Stomach (tissue), 9 donors: ENCODE results near the gene MFAP5. TPM values are rescaled to one million over a fixed set of nuclear protein-coding genes. Genes with fewer than 3 reads are reported as not detected.
"Not testable (repeated sequence)": the region's sequence is repeated elsewhere in the genome, so short reads cannot be mapped to it uniquely, and the experiment has no call there.

Experiments
- DNase-seq, 2 donors: peaks; one replicate each; pipeline versions ENCODE4 v3.0.0 to v3.0.0-alpha.2; 2013 to 2019
- H3K27ac ChIP-seq, 5 donors: fragments of 200-600 bp in 4 of 5; sonication (generic) in 4 of 5; one replicate each; pipeline ENCODE4 v1.5.1; 2013 to 2019; ENCODE audit warnings: mild to moderate bottlenecking in 1 of 5, moderate library complexity in 1 of 5
- H3K27me3 ChIP-seq, 3 donors: fragments of 200-600 bp; sonication (generic); one replicate each; pipeline ENCODE4 v1.5.1; 2017 to 2019; ENCODE audit warnings: mixed run types in 1 of 3
- H3K36me3 ChIP-seq, 4 donors: fragments of 200-600 bp; sonication (generic); 1 replicate in 3 of 4; 2 replicates in 1 of 4; pipeline ENCODE4 v1.5.1; 2016 to 2019
- H3K4me1 ChIP-seq, 4 donors: fragments of 200-600 bp; sonication (generic); one replicate each; pipeline ENCODE4 v1.5.1; 2016 to 2019
- H3K4me3 ChIP-seq, 4 donors: fragments of 200-600 bp; sonication (generic) in 3 of 4; one replicate each; pipeline ENCODE4 v1.5.1; 2016 to 2019; ENCODE audit warnings: mild to moderate bottlenecking in 1 of 4
- H3K9me3 ChIP-seq, 4 donors: fragments of 200-600 bp; sonication (generic); one replicate each; pipeline ENCODE4 v1.5.1; 2016 to 2019
- CTCF ChIP-seq, 7 experiments: fragments of 450-650 bp in 4 of 7; fragments of 200-600 bp in 3 of 7; sonication (generic) in 3 of 7; IDR thresholded peaks; one replicate each; pipeline ENCODE4 v1.5.1; 2016 to 2019; ENCODE audit warnings: antibody characterized with exemption in 7 of 7, control low read depth in 2 of 7, mild to moderate bottlenecking in 1 of 7
- EP300 ChIP-seq: sonication (generic); formaldehyde crosslinking; IDR thresholded peaks from one replicate; pipeline ENCODE4 v1.6.1; 2017; ENCODE audit warnings: antibody characterized with exemption
- POLR2A ChIP-seq, 4 donors: fragments of 450-650 bp; IDR thresholded peaks; one replicate each; pipeline ENCODE4 v1.6.1; 2016; ENCODE audit warnings: antibody characterized with exemption in 4 of 4, control low read depth in 2 of 4, mild to moderate bottlenecking in 1 of 4, moderate library complexity in 1 of 4
- POLR2AphosphoS5 ChIP-seq, 3 donors: sonication (generic); formaldehyde crosslinking; IDR thresholded peaks; one replicate each; pipeline ENCODE4 v1.6.1; 2016; ENCODE audit warnings: antibody characterized with exemption in 3 of 3
- WGBS, 5 donors: extraction: QIAGEN DNeasy Blood & Tissue Kit in 3 of 5; methylation state at CpG; one replicate each; pipeline versions ENCODE4 v1.1.5 to v1.1.7; 2013 to 2018; 5-methylcytosine and 5-hydroxymethylcytosine counted together
- intact Hi-C: fragments of 100-400 bp; cut with DNase I; formaldehyde crosslinking; loops from one replicate; pipeline ENCODE4 v1.15.1; 2023; ENCODE audit warnings: low total_unique reads
- polyA plus RNA-seq, 3 donors: library from polyadenylated mRNA; stranded (reverse); fragments of 200-250 nt; gene quantifications; one replicate each; pipeline ENCODE4 v1.2.3, GENCODE V29; 2013
- total RNA-seq, 5 donors: library from RNA; depleted of rRNA; stranded (reverse); fragments of >200 nt; gene quantifications; one replicate each; pipeline versions ENCODE4 v1.1.0 to v1.2.3, GENCODE V29; 2014 to 2016
- donor health status: healthy with polysubstance abuse.
- donor health status: Bipolar disorder and iron deficiency.
- donor health status: healthy.

MFAP5 gene
- total and polyA plus RNA-seq, 8 donors: 10.6 to 282 (median 27.3) TPM

GRCh38 chr12:8628731-8629130 is 33.9 kb downstream of the MFAP5 start:
- no peak for DNase-seq
- Histone ChIP-seq H3K27me3 (no peaks in the 10 kb centered on the region), H3K4me3 (no peak overlapping the region), H3K4me1 (no peaks in the 10 kb centered on the region), H3K9me3 (no peaks in the 10 kb centered on the region), H3K27ac (no peak overlapping the region), H3K36me3 (no peaks in the 10 kb centered on the region)
- intact Hi-C loops: no loop called here
- 74 to 84% (median 77%) methylated on average over 3 of the region's 3 CpGs for WGBS, 5 donors
- TF ChIP-seq EP300 (no peak), POLR2A (IDR thresholded peaks at IDR 0.05) (no peak), POLR2AphosphoS5 (IDR thresholded peaks at IDR 0.05) (no peak), CTCF (IDR thresholded peaks at IDR 0.05) (no peak)

GRCh38 chr12:8624750-8625149 is 37.9 kb downstream of the MFAP5 start:
- H3K36me3 ChIP-seq, H3K4me1 ChIP-seq, H3K27me3 ChIP-seq, intact Hi-C loops, DNase-seq, H3K4me3 ChIP-seq, H3K27ac ChIP-seq: not testable (repeated sequence)
- peaks cover 0 to 12% (median 5%) of the 10 kb centered on the region in 4 donors for H3K9me3 ChIP-seq
- WGBS, 5 donors: 93 to 99% (median 97%) methylated on average over 14 to 24 of the region's 26 CpGs; no CpG with 5 or more reads in 1 of the 5 donors

GRCh38 chr12:8622646-8623045 is 40.0 kb downstream of the MFAP5 start:
- Histone ChIP-seq H3K27me3 (no peaks in the 10 kb centered on the region), H3K36me3 (no peaks in the 10 kb centered on the region), H3K27ac (no peak overlapping the region), H3K9me3 (peaks cover 0 to 12% (median 5%) of the 10 kb centered on the region in 4 donors), H3K4me3 (no peak overlapping the region), H3K4me1 (no peaks in the 10 kb centered on the region)
- TF ChIP-seq EP300 (no peak), POLR2AphosphoS5 (IDR thresholded peaks at IDR 0.05) (no peak), CTCF (IDR thresholded peaks at IDR 0.05) (no peak), POLR2A (IDR thresholded peaks at IDR 0.05) (no peak)
- DNase-seq: no peak
- intact Hi-C loops: no loop called here
- WGBS, 5 donors: 52 to 69% (median 61%) methylated on average over 4 of the region's 4 CpGs

GRCh38 chr12:8615206-8615605 is 47.4 kb downstream of the MFAP5 start:
- intact Hi-C loops: no loop called here
- Histone ChIP-seq H3K4me1 (no peaks in the 10 kb centered on the region), H3K27ac (no peak overlapping the region), H3K4me3 (no peak overlapping the region), H3K27me3 (no peaks in the 10 kb centered on the region), H3K36me3 (no peaks in the 10 kb centered on the region), H3K9me3 (peaks cover 0 to under 1% (median 0%) of the 10 kb centered on the region in 4 donors)
- WGBS, 5 donors: 60 to 72% (median 68%) methylated on average over 6 of the region's 6 CpGs
- DNase-seq: no peak
- TF ChIP-seq EP300 (no peak), CTCF (IDR thresholded peaks at IDR 0.05) (no peak), POLR2A (IDR thresholded peaks at IDR 0.05) (no peak), POLR2AphosphoS5 (IDR thresholded peaks at IDR 0.05) (no peak)

GRCh38 chr12:8613881-8614280 is 48.7 kb downstream of the MFAP5 start:
- H3K36me3 ChIP-seq, DNase-seq, H3K27me3 ChIP-seq, H3K4me3 ChIP-seq, H3K4me1 ChIP-seq, intact Hi-C loops, H3K9me3 ChIP-seq, H3K27ac ChIP-seq: not testable (repeated sequence)
- WGBS, 5 donors: 38 to 100% (median 93%) methylated on average over 1 of the region's 1 CpG
